Trophoblast cell (in vitro differentiated cells and primary cell): Measurements from ENCODE around the gene PRPF18.
A peak's percentile ranks its signal among the peaks of the same experiment; 100 is the strongest.

Source experiments
- DNase-seq, 2 donors: peaks; one replicate each; pipeline ENCODE4 v3.0.0-alpha.2; 2016
- H2AFZ ChIP-seq: 2 replicates; pipeline ENCODE4 v1.6.1; 2013; ENCODE audit warnings: low read length, moderate library complexity, mild to moderate bottlenecking; ENCODE audit not compliant: insufficient read depth, poor library complexity
- H2AK5ac ChIP-seq: 2 replicates; pipeline ENCODE4 v1.6.1; 2013; ENCODE audit warnings: mild to moderate bottlenecking, low read length
- H2BK120ac ChIP-seq: 2 replicates; pipeline ENCODE4 v1.6.1; 2013; ENCODE audit warnings: low read length, mild to moderate bottlenecking, moderate library complexity; ENCODE audit not compliant: insufficient read depth, poor library complexity
- H2BK12ac ChIP-seq: 2 replicates; pipeline ENCODE4 v1.6.1; 2013; ENCODE audit warnings: mild to moderate bottlenecking, low read length, moderate library complexity
- H2BK5ac ChIP-seq: 2 replicates; pipeline ENCODE4 v1.6.1; 2013; ENCODE audit warnings: low read length, low read depth, moderate library complexity, mild to moderate bottlenecking; ENCODE audit not compliant: poor library complexity
- H3K14ac ChIP-seq: 2 replicates; pipeline ENCODE4 v1.6.1; 2013; ENCODE audit warnings: mild to moderate bottlenecking, low read length
- H3K18ac ChIP-seq: 2 replicates; pipeline ENCODE4 v1.6.1; 2013; ENCODE audit warnings: mild to moderate bottlenecking, low read length
- H3K23ac ChIP-seq: 2 replicates; pipeline ENCODE4 v1.6.1; 2013; ENCODE audit warnings: low read length
- H3K27ac ChIP-seq: 2 replicates; pipeline ENCODE4 v1.5.1; 2013; ENCODE audit warnings: low read depth, mild to moderate bottlenecking, inconsistent platforms, low read length, moderate library complexity
- H3K27me3 ChIP-seq: 2 replicates; pipeline ENCODE4 v1.6.1; 2013; ENCODE audit warnings: inconsistent platforms, mild to moderate bottlenecking, low read length, moderate library complexity; ENCODE audit not compliant: insufficient read depth
- H3K36me3 ChIP-seq, 2 experiments: 1 replicate in 1 of 2; 2 replicates in 1 of 2; pipeline ENCODE4 v1.6.1; 2013; ENCODE audit warnings: low read length in 2 of 2, mild to moderate bottlenecking in 2 of 2, moderate library complexity in 1 of 2; ENCODE audit not compliant: insufficient read depth in 2 of 2, control insufficient read depth in 1 of 2
- H3K4ac ChIP-seq: 2 replicates; pipeline ENCODE4 v1.6.1; 2013; ENCODE audit warnings: low read depth, mild to moderate bottlenecking, low read length, moderate library complexity
- H3K4me1 ChIP-seq, 2 experiments: 1 replicate in 1 of 2; 2 replicates in 1 of 2; pipeline ENCODE4 v1.6.1; 2013; ENCODE audit warnings: low read length in 2 of 2, mild to moderate bottlenecking in 2 of 2, moderate library complexity in 1 of 2; ENCODE audit not compliant: insufficient read depth in 2 of 2, control insufficient read depth in 1 of 2
- H3K4me2 ChIP-seq: 2 replicates; pipeline ENCODE4 v1.6.1; 2013; ENCODE audit warnings: inconsistent platforms, mild to moderate bottlenecking, low read length, moderate library complexity
- H3K4me3 ChIP-seq: 2 replicates; pipeline ENCODE4 v1.5.1; 2013; ENCODE audit warnings: mild to moderate bottlenecking, low read depth, low read length, inconsistent platforms
- H3K79me1 ChIP-seq: one replicate; pipeline ENCODE4 v1.6.1; 2013; ENCODE audit warnings: low read length
- H3K79me2 ChIP-seq: 2 replicates; pipeline ENCODE4 v1.6.1; 2013; ENCODE audit warnings: low read length, mild to moderate bottlenecking; ENCODE audit not compliant: control insufficient read depth, insufficient read depth, poor library complexity
- H3K9ac ChIP-seq: 2 replicates; pipeline ENCODE4 v1.6.1; 2013; ENCODE audit warnings: mild to moderate bottlenecking, low read length
- H3K9me3 ChIP-seq: 2 replicates; pipeline ENCODE4 v1.6.1; 2013; ENCODE audit warnings: low read depth, mild to moderate bottlenecking, control low read depth, inconsistent platforms, low read length; ENCODE audit not compliant: insufficient read depth
- H4K12ac ChIP-seq: 2 replicates; pipeline ENCODE4 v1.6.1; 2013; ENCODE audit warnings: low read depth, mild to moderate bottlenecking, low read length, moderate library complexity
- H4K8ac ChIP-seq: 2 replicates; pipeline ENCODE4 v1.6.1; 2013; ENCODE audit warnings: low read depth, mild to moderate bottlenecking, low read length, moderate library complexity
- H4K91ac ChIP-seq: one replicate; pipeline ENCODE4 v1.6.1; 2013; ENCODE audit warnings: low read depth, mild to moderate bottlenecking, low read length, moderate library complexity
- WGBS: extraction: QIAGEN DNeasy Blood & Tissue Kit; methylation state at CpG from one replicate; pipeline ENCODE4 v1.1.7; 2013; ENCODE audit warnings: missing lambda C conversion rate; ENCODE audit not compliant: insufficient read length, insufficient coverage; ENCODE audit errors: extremely low coverage; 5-methylcytosine and 5-hydroxymethylcytosine counted together

PRPF18 gene

GRCh38 chr10:13659887-13660550 is 73.3 kb downstream of the PRPF18 start:
- Histone ChIP-seq H3K14ac (no peak overlapping the region), H3K27ac (no peak overlapping the region), H3K4ac (no peak overlapping the region), H4K8ac (no peak overlapping the region), H3K27me3 (no peaks in the 10 kb centered on the region), H3K9me3 (peaks cover 4% of the 10 kb centered on the region), H3K23ac (no peak overlapping the region), H2BK12ac (no peak overlapping the region), H3K4me2 (no peak overlapping the region), H3K79me1 (no peaks in the 10 kb centered on the region), H2AFZ (no peak overlapping the region), H4K91ac (no peak overlapping the region), H2AK5ac (no peak overlapping the region), H2BK5ac (no peak overlapping the region), H3K18ac (no peak overlapping the region), H3K79me2 (no peaks in the 10 kb centered on the region), H3K36me3 (peaks cover 45 to 57% of the 10 kb centered on the region in 2 experiments), H4K12ac (no peak overlapping the region), H3K9ac (no peak overlapping the region), H2BK120ac (no peak overlapping the region), H3K4me3 (no peak overlapping the region), H3K4me1 (no peaks in the 10 kb centered on the region)
- peak; percentile 22 to 68 for DNase-seq
- no CpG with 5 or more reads among the region's 19 CpGs for WGBS

- Histone ChIP-seq H3K4me1 (no peaks in the 10 kb centered on the region), H4K12ac (no peak overlapping the region), H3K23ac (no peak overlapping the region), H2AK5ac (no peak overlapping the region), H4K91ac (no peak overlapping the region), H3K27ac (no peak overlapping the region), H3K4me3 (no peak overlapping the region), H3K9ac (no peak overlapping the region), H3K27me3 (no peaks in the 10 kb centered on the region), H3K4ac (no peak overlapping the region), H3K79me2 (no peaks in the 10 kb centered on the region), H2AFZ (no peak overlapping the region), H3K14ac (no peak overlapping the region), H2BK12ac (no peak overlapping the region), H3K79me1 (no peaks in the 10 kb centered on the region), H2BK120ac (no peak overlapping the region), H4K8ac (no peak overlapping the region), H3K36me3 (peaks cover 45 to 56% of the 10 kb centered on the region in 2 experiments), H3K18ac (no peak overlapping the region), H3K4me2 (no peak overlapping the region), H3K9me3 (peaks cover 4% of the 10 kb centered on the region), H2BK5ac (no peak overlapping the region)
- WGBS = no CpG with 5 or more reads among the region's 7 CpGs
- no peak for DNase-seq
Observed at GRCh38 chr10:13660551-13660920, 73.8 kb downstream of the PRPF18 start.

GRCh38 chr10:13661256-13661655 is 74.5 kb downstream of the PRPF18 start:
- no peak overlapping the region for H3K4me2 ChIP-seq
- peaks cover 4% of the 10 kb centered on the region for H3K9me3 ChIP-seq
- no peaks in the 10 kb centered on the region for H3K79me1 ChIP-seq
- no peak overlapping the region for H3K23ac ChIP-seq
- no peak overlapping the region for H2AFZ ChIP-seq
- H4K91ac ChIP-seq = no peak overlapping the region
- H3K4me1 ChIP-seq = no peaks in the 10 kb centered on the region
- H3K4me3 ChIP-seq = no peak overlapping the region
- H3K4ac ChIP-seq = no peak overlapping the region
- no peak overlapping the region for H2BK12ac ChIP-seq
- WGBS = no CpG with 5 or more reads among the region's 8 CpGs
- H3K9ac ChIP-seq = no peak overlapping the region
- H3K14ac ChIP-seq = no peak overlapping the region
- H3K27ac ChIP-seq = no peak overlapping the region
- H2BK120ac ChIP-seq = no peak overlapping the region
- DNase-seq = peak in 1 of 2 donors; percentile 37
- H3K18ac ChIP-seq = no peak overlapping the region
- H2BK5ac ChIP-seq = no peak overlapping the region
- no peaks in the 10 kb centered on the region for H3K79me2 ChIP-seq
- H4K8ac ChIP-seq = no peak overlapping the region
- peaks cover 48 to 60% of the 10 kb centered on the region in 2 experiments for H3K36me3 ChIP-seq
- H2AK5ac ChIP-seq = no peak overlapping the region
- H4K12ac ChIP-seq = no peak overlapping the region
- no peaks in the 10 kb centered on the region for H3K27me3 ChIP-seq

GRCh38 chr10:13665516-13666262 is 78.9 kb downstream of the PRPF18 start:
- Histone ChIP-seq H2BK12ac (no peak overlapping the region), H3K23ac (no peak overlapping the region), H2BK5ac (no peak overlapping the region), H3K18ac (no peak overlapping the region), H3K14ac (no peak overlapping the region), H3K36me3 (peaks cover 45 to 58% of the 10 kb centered on the region in 2 experiments), H4K91ac (no peak overlapping the region), H3K79me2 (peaks cover 3% of the 10 kb centered on the region), H4K8ac (no peak overlapping the region), H3K27me3 (no peaks in the 10 kb centered on the region), H3K4me2 (no peak overlapping the region), H3K9ac (no peak overlapping the region), H3K27ac (no peak overlapping the region), H3K4me3 (no peak overlapping the region), H3K79me1 (peaks cover 10% of the 10 kb centered on the region), H4K12ac (no peak overlapping the region), H3K9me3 (peaks cover 1% of the 10 kb centered on the region), H3K4ac (no peak overlapping the region), H2BK120ac (no peak overlapping the region), H2AK5ac (no peak overlapping the region), H3K4me1 (peaks cover 12 to 18% of the 10 kb centered on the region in 2 experiments), H2AFZ (no peak overlapping the region)
- DNase-seq = no peak
- WGBS = no CpG with 5 or more reads among the region's 20 CpGs
